Lung (tissue), 13 donors: Measurements from ENCODE around the gene CYP2C9. TPM values are rescaled to one million over a fixed set of nuclear protein-coding genes. Genes with fewer than 3 reads are reported as not detected.
A peak's percentile ranks its signal among the peaks of the same experiment; 100 is the strongest.

Experiments
- ATAC-seq: fragments of 200-7000 bp; cut with Tn5 transposase; one replicate; pipeline ENCODE4 v1.9.1; 2020; ENCODE audit warnings: moderate number of reproducible peaks; ENCODE audit not compliant: insufficient read depth, low FRiP score
- DNase-seq, 3 donors: peaks; one replicate each; pipeline ENCODE4 v3.0.0-alpha.2; 2013 to 2017
- H3K27ac ChIP-seq, 2 donors: one replicate each; pipeline ENCODE4 v1.5.1; 2013; ENCODE audit warnings: mild to moderate bottlenecking in 2 of 2, moderate library complexity in 2 of 2, control low read depth in 1 of 2, inconsistent platforms in 1 of 2, low read depth in 1 of 2, low read length in 1 of 2
- H3K27me3 ChIP-seq, 3 donors: one replicate each; pipeline ENCODE4 v1.5.1; 2013; ENCODE audit warnings: low read length in 2 of 3; ENCODE audit not compliant: control insufficient read depth in 3 of 3, insufficient read depth in 3 of 3
- H3K36me3 ChIP-seq, 4 donors: one replicate each; pipeline ENCODE4 v1.5.1; 2013; ENCODE audit warnings: low read length in 4 of 4, mild to moderate bottlenecking in 1 of 4, moderate library complexity in 1 of 4; ENCODE audit not compliant: control insufficient read depth in 4 of 4, insufficient read depth in 4 of 4
- H3K4me1 ChIP-seq, 5 donors: one replicate each; pipeline ENCODE4 v1.5.1; 2013; ENCODE audit warnings: low read length in 5 of 5, mild to moderate bottlenecking in 2 of 5, moderate library complexity in 1 of 5; ENCODE audit not compliant: control insufficient read depth in 5 of 5, insufficient read depth in 5 of 5
- H3K4me3 ChIP-seq: one replicate; pipeline ENCODE4 v1.5.1; 2013; ENCODE audit warnings: mild to moderate bottlenecking, control low read depth, moderate library complexity
- H3K9ac ChIP-seq, 2 donors: one replicate each; pipeline ENCODE4 v1.5.1; 2013; ENCODE audit warnings: low read length in 2 of 2, control low read depth in 1 of 2; ENCODE audit not compliant: insufficient read depth in 1 of 2
- H3K9me3 ChIP-seq, 4 donors: one replicate each; pipeline ENCODE4 v1.5.1; 2013; ENCODE audit warnings: low read length in 3 of 4, mild to moderate bottlenecking in 1 of 4, moderate library complexity in 1 of 4; ENCODE audit not compliant: control insufficient read depth in 4 of 4, insufficient read depth in 3 of 4
- WGBS, 2 donors: extraction: QIAGEN DNeasy Blood & Tissue Kit; methylation state at CpG; one replicate each; pipeline ENCODE4 v1.1.7; 2013; 5-methylcytosine and 5-hydroxymethylcytosine counted together
- polyA plus RNA-seq, 2 donors: library from polyadenylated mRNA; stranded (reverse); fragments of 200-250 nt; gene quantifications; one replicate each; pipeline ENCODE4 v1.2.1, GENCODE V29; 2013
- small RNA-seq: library from RNA; depleted of rRNA; stranded (forward); fragments of <200 nt; gene quantifications from one replicate; pipeline ENCODE3, GENCODE V24; 2014; ENCODE audit warnings: low replicate concordance
- total RNA-seq, 2 donors: library from RNA; depleted of rRNA in 1 of 2; stranded (reverse); fragments of >200 nt in 1 of 2; gene quantifications; one replicate each; pipeline ENCODE4 v1.2.1, GENCODE V29; 2014 to 2021
- TF ChIP-seq, protein P1 (sequence below): IDR thresholded peaks from 2 replicates; pipeline ENCODE4 v1.5.1; 2012; ENCODE audit warnings: mild to moderate bottlenecking; ENCODE audit errors: control extremely low read depth, extremely low read depth
- donor health status: control.
- donor health status: control.
- donor health status: Bipolar disorder and iron deficiency.
- donor health status: healthy.
- donor health status: DM: yes; HTN: yes; CAD: no.

The CYP2C9 gene
- total and polyA plus RNA-seq, 4 donors = 0.08 to 3.9 (median 0.53) TPM

DNA sequence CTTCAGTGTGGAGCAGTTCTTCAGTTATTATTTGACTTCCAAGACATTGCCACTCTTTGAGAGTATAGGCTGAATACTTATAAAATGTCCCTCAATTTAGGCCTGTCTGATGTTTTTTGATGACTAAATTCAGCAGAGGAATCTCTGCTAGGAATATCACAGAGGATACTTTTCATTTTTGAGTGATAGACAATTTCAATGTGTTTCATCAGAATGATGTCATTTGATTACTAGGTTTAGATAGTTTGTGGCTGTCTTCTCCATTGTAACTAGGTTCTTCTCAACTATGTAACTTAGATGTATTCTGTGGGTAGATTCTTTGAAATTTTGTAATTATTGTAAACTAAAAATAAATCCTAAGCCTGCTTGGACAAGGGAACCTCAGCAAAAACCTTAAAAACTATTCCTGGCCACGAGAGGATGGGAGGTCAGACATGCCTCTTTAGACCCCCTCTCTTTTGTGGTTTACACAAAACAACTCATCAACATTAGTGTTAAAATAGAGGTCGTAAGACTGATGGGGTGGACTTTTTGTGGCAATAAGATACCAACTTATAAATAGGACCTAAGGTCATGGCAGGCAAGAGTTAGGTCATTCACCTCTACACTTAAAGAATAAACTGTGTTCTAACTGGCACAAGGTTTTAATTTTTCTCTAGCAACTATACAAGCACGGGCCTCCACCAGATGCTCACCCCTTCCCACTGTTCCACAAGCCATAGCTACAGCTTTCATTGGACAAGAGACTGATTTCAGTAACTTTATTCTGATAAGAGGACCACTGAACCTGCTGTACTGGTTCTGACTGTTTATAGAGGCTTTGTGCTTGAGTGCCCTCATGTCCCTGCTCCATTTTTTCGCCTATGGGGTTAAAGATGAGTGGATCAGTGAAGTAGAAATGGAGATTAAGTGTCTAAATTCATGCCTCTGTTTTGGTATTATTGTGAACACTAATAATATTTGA lies 97.2 kb downstream of the CYP2C9 start:
- peaks cover 0 to 3% (median 0%) of the 10 kb centered on the region in 4 donors for H3K9me3 ChIP-seq
- TF ChIP-seq, protein P1, sequence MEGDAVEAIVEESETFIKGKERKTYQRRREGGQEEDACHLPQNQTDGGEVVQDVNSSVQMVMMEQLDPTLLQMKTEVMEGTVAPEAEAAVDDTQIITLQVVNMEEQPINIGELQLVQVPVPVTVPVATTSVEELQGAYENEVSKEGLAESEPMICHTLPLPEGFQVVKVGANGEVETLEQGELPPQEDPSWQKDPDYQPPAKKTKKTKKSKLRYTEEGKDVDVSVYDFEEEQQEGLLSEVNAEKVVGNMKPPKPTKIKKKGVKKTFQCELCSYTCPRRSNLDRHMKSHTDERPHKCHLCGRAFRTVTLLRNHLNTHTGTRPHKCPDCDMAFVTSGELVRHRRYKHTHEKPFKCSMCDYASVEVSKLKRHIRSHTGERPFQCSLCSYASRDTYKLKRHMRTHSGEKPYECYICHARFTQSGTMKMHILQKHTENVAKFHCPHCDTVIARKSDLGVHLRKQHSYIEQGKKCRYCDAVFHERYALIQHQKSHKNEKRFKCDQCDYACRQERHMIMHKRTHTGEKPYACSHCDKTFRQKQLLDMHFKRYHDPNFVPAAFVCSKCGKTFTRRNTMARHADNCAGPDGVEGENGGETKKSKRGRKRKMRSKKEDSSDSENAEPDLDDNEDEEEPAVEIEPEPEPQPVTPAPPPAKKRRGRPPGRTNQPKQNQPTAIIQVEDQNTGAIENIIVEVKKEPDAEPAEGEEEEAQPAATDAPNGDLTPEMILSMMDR = no peak
- DNase-seq = peak; percentile 50 to 83 (median 63)
- no peak for ATAC-seq
- no peaks in the 10 kb centered on the region for H3K4me1 ChIP-seq
- WGBS, 2 donors = 45 to 65% methylated on average over 4 of the region's 4 CpGs
- no peaks in the 10 kb centered on the region for H3K36me3 ChIP-seq
- no peaks in the 10 kb centered on the region for H3K27me3 ChIP-seq
- no peak overlapping the region for H3K4me3 ChIP-seq
- H3K27ac ChIP-seq = no peak overlapping the region
- no peak overlapping the region for H3K9ac ChIP-seq

GRCh38 chr10:95039281-95039680 lies 100.8 kb downstream of the CYP2C9 start:
- TF ChIP-seq, protein P1 = no peak
- H3K4me3 ChIP-seq = no peak overlapping the region
- no peaks in the 10 kb centered on the region for H3K4me1 ChIP-seq
- no peak overlapping the region for H3K27ac ChIP-seq
- no peaks in the 10 kb centered on the region for H3K9me3 ChIP-seq
- no peak overlapping the region for H3K9ac ChIP-seq
- no peak for DNase-seq
- ATAC-seq = no peak
- H3K27me3 ChIP-seq = no peaks in the 10 kb centered on the region
- WGBS, 2 donors = 83 to 90% methylated on average over 2 of the region's 2 CpGs
- no peaks in the 10 kb centered on the region for H3K36me3 ChIP-seq

Small RNAs within 50 kb of the gene (small RNA-seq; reads per million reads assigned to genes)
- gene CYP2C60P = not detected

Other genes with a start within 250 kb of the CYP2C9 start
- 1 to 10 TPM in 1 of 2 donors, not detected in 1; 1.8 TPM for gene CYP2C19, start 176.0 kb upstream of the CYP2C9 start, total RNA-seq
- gene CYP2C19, start 176.0 kb upstream of the CYP2C9 start, polyA plus RNA-seq = not detected
- 1 to 10 TPM; 1.0 to 1.5 TPM for gene CYP2C8, start 130.8 kb downstream of the CYP2C9 start, total RNA-seq
- under 1 TPM; 0.25 to 0.53 TPM for gene CYP2C8, start 130.8 kb downstream of the CYP2C9 start, polyA plus RNA-seq